Measurements from ENCODE around the gene VOPP1. TPM values are rescaled to one million over a fixed set of nuclear protein-coding genes. Genes with fewer than 3 reads are reported as not detected.
"Not testable (repeated sequence)": the region's sequence is repeated elsewhere in the genome, so short reads cannot be mapped to it uniquely, and the experiment has no call there.

Gene VOPP1
- total RNA-seq, 1 experiment from 2014 or later, result 30.3 TPM

DNA sequence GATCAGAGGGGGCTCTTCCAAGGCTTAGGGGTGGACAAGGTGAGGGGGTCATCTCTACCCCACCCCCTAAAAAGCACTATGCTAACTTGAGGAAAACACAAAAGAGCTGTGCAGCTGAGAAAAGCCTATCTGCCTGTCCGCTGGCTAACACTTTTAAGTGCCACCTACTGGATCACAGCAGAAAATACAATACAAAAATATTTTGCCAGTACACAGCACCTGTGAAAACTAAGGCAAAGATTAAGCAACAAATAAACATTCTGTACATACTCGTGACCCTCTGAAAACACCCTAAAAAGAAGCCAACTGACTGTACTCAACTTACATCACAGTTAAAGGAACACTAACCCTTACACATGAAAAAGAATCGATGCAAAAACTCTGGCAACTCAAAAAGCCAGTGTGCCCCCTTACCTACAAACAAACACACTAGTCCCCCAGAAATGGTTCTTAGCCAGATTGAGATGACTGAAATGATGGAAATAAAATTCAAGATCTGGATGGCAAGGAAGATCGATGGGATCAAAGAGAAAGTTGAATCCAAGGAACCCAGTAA lies 25.7 kb upstream of the VOPP1 start:
- RAD21 ChIA-PET (ENCODE audit: low non-redundant PET in 1 of 2, low total read pairs in 2 of 2, uncharacterized antibody in 2 of 2, unreplicated experiment in 2 of 2), result interaction anchor here in 1 of 2 experiments (0.7 kb wide), 1 partner anchor 17 kb away, joined by 3 read pairs; no protein-coding TSS in a partner anchor
- DNase-seq (ENCODE audit: low read depth, low spot score); BruUV-seq (replicated peaks); H3K4me3 ChIP-seq (replicated peaks in 1 of 2; ENCODE audit: low read depth in 1 of 2, low read length in 2 of 2); H3K36me3 ChIP-seq (ENCODE audit: control insufficient read depth in 1 of 2, insufficient read depth in 2 of 2, low read length in 2 of 2); H3K27me3 ChIP-seq (ENCODE audit: insufficient read depth, low read length); H3K79me2 ChIP-seq (ENCODE audit: insufficient read depth, low read length); H3K9me3 ChIP-seq (ENCODE audit: control insufficient read depth in 1 of 2, insufficient read depth in 1 of 2, low read depth in 1 of 2, low read length in 2 of 2); H3K4me2 ChIP-seq (ENCODE audit: low read length); H4K20me1 ChIP-seq (ENCODE audit: insufficient read depth); H3K27ac ChIP-seq (ENCODE audit: low read depth, low read length); H3K9ac ChIP-seq (ENCODE audit: low read length); POLR2A ChIA-PET; H3K9me2 ChIP-seq (ENCODE audit: insufficient read depth): not testable (repeated sequence)
- TF ChIP-seq CTCF (IDR thresholded peaks at IDR 0.05 in 2 of 3, conservative IDR thresholded peaks at IDR 0.05 in 1 of 3; ENCODE audit: borderline replicate concordance in 1 of 3, insufficient read depth in 1 of 3, low read depth in 2 of 3, low read length in 2 of 3) (peak; percentile 36 to 39 (median 38); a peak in 4 of 6 replicates), RAD21 (IDR thresholded peaks at IDR 0.05; ENCODE audit: low read depth) (peak; percentile 51)
- ATAC-seq, result peak; percentile 46; the same call in 1 of the 2 replicates
- H3K4me1 ChIP-seq (ENCODE audit: control insufficient read depth in 1 of 2, insufficient read depth in 2 of 2, low read length in 2 of 2), result peaks cover 5 to 11% of the 10 kb centered on the region in 2 experiments
- CTCF ChIA-PET, result interaction anchor here (1.3 to 1.8 kb wide), 2 partner anchors 51 to 165 kb away, joined by 3 to 9 read pairs; no protein-coding TSS in a partner anchor
- H2AFZ ChIP-seq (ENCODE audit: low read depth, low read length, poor library complexity, severe bottlenecking), result peak overlapping the region; percentile 85
- intact Hi-C loops (cut with micrococcal nuclease), result loop anchor here (1.0 kb wide), 1 partner anchor 165 kb away; no protein-coding TSS in a partner anchor

- H3K4me1 ChIP-seq (ENCODE audit: control insufficient read depth in 1 of 2, insufficient read depth in 2 of 2, low read length in 2 of 2), result peaks cover 5 to 14% of the 10 kb centered on the region in 2 experiments
- H3K9ac ChIP-seq (ENCODE audit: low read length); H3K36me3 ChIP-seq (ENCODE audit: control insufficient read depth in 1 of 2, insufficient read depth in 2 of 2, low read length in 2 of 2); BruUV-seq (replicated peaks); ATAC-seq; H3K4me3 ChIP-seq (replicated peaks in 1 of 2; ENCODE audit: low read depth in 1 of 2, low read length in 2 of 2); H4K20me1 ChIP-seq (ENCODE audit: insufficient read depth); H2AFZ ChIP-seq (ENCODE audit: low read depth, low read length, poor library complexity, severe bottlenecking); H3K79me2 ChIP-seq (ENCODE audit: insufficient read depth, low read length); DNase-seq (ENCODE audit: low read depth, low spot score); POLR2A ChIA-PET; H3K4me2 ChIP-seq (ENCODE audit: low read length); RAD21 ChIA-PET (ENCODE audit: low non-redundant PET in 1 of 2, low total read pairs in 2 of 2, uncharacterized antibody in 2 of 2, unreplicated experiment in 2 of 2); intact Hi-C loops (cut with micrococcal nuclease); H3K27ac ChIP-seq (ENCODE audit: low read depth, low read length); H3K9me3 ChIP-seq (ENCODE audit: control insufficient read depth in 1 of 2, insufficient read depth in 1 of 2, low read depth in 1 of 2, low read length in 2 of 2); H3K9me2 ChIP-seq (ENCODE audit: insufficient read depth); H3K27me3 ChIP-seq (ENCODE audit: insufficient read depth, low read length): not testable (repeated sequence)
- CTCF ChIA-PET, result interaction anchor here (1.8 kb wide), 1 partner anchor 164 kb away, joined by 9 read pairs; no protein-coding TSS in a partner anchor
Observed at GRCh38 chr7:55597214-55597739, 25.0 kb upstream of the VOPP1 start.

All from HCT116 (cell line).